GM10266 (cell line): Measurements from ENCODE around the gene PLD1.

Experiments used
- DNase-seq: peaks from one replicate; pipeline ENCODE4 v3.0.0; 2012; ENCODE audit errors: extremely low spot score
- CTCF ChIP-seq: IDR thresholded peaks from 2 replicates; pipeline ENCODE4 v1.5.1; 2012; ENCODE audit warnings: mild to moderate bottlenecking, low read depth; ENCODE audit not compliant: control insufficient read depth, insufficient read depth; ENCODE audit errors: missing control alignments

The PLD1 gene

GRCh38 chr3:171676601-171677175 lies 133.6 kb downstream of the PLD1 start:
- no peak for TF ChIP-seq CTCF
- DNase-seq, result no peak

- no peak for TF ChIP-seq CTCF
- no peak for DNase-seq
Observed at GRCh38 chr3:171673951-171674350, 136.3 kb downstream of the PLD1 start.

- TF ChIP-seq CTCF, result no peak
- no peak for DNase-seq
Observed at GRCh38 chr3:171672538-171672937, 137.7 kb downstream of the PLD1 start.

- no peak for DNase-seq
- no peak for TF ChIP-seq CTCF
Observed at GRCh38 chr3:171672124-171672523, 138.2 kb downstream of the PLD1 start.

GRCh38 chr3:171671709-171672108 lies 138.6 kb downstream of the PLD1 start:
- DNase-seq, result no peak
- no peak for TF ChIP-seq CTCF

- no peak for TF ChIP-seq CTCF
- no peak for DNase-seq
Observed at GRCh38 chr3:171666516-171666915, 143.8 kb downstream of the PLD1 start.

GRCh38 chr3:171663805-171664204 lies 146.5 kb downstream of the PLD1 start:
- no peak for DNase-seq
- TF ChIP-seq CTCF, result no peak
